Amniotic stem cell (primary cell): ENCODE measurements around the gene PTCD2.
"Not testable (repeated sequence)": the region's sequence is repeated elsewhere in the genome, so short reads cannot be mapped to it uniquely, and the experiment has no call there.

Experiments used
- DNase-seq: peaks from one replicate; lab custom pipeline; 2025; lab: John Stamatoyannopoulos, UW

Gene PTCD2

DNA sequence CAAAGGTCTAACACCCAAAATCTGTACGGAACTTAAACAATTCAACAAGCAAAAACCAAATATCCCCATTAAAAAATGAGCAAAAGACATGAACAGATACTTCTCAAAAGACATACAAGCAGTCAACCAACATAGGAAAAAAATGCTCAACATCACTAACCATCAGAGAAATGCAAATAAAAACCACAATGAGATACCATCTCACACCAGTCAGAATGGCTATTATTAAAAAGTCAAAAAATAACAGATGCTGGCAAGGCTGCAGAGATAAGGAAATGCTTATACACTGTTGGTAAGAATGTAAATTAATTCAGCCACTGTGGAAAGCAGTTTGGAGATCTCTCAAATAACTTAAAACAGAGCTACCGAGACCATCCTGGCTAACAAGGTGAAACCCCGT, 22.0 kb upstream of the PTCD2 start:
- not testable (repeated sequence) for DNase-seq

DNA sequence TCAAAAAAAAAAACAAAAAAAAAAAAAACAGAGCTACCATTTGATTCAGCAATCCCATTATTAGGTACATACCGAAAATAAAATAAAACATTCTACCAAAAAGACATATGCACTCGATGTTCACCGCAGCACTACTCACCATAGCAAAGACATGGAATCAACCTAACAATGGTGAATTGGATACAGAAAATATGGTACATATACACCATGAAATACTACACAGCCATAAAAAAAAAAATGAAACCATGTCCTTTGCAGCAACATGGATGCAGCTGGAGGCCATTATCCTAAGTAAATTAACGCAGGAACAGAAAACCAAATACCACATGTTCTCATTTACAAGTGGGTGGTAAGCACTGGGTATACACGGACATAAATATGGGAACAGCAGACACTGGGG, 21.5 kb upstream of the PTCD2 start:
- DNase-seq: no peak

DNA sequence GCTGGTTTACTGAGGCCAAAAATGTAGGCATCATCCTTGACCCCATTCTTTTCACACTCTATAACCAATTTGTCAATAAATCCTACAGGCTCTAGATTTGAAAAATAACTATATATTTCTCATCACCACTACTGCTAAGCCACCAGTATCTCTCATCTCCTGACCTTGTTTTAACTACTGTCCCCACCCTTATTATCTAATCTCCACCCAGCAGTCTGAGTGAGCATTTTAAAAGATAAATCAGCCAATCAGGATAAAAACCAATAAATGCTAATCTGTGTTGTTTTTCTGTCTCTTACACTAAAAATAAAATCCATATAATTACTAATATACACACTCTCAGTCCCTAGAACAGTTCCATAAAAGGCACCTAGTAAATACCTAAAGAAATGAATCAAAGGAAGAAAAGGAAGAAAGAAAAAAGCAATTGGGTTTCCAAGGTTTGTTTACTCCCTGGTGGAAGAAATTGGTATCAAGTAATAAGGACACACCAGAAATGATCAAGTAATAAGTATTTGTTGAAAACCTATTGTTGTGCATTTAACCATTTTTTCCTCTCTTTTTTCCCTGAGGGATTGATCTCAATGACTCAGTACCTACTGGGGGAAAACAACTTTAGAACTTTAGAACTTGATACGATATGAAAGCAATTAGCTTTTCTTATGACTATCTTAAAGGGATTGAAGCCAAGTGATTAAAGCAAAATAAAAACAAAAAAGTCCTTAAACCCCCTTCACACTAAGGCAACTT, 19.4 kb upstream of the PTCD2 start:
- DNase-seq: no peak

DNA sequence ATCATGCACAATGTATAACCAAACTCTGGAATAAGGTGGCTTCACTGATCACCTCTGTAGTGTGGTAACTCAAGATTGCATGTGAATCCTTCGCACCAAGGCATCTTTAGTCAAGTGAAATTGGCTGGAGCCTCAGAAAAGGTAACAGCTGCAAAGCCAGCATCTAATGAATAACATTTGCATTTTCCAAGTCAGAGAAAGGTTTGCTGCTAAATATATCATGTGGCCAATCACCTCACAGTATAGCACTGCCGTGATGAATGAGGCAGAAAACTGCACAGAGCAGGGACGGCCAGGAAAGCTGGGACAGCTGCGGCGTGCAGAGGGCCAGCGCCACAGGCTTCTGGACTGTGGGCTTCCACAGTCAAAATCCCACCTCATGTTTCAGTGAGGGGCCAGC, 18.6 kb upstream of the PTCD2 start:
- no peak for DNase-seq

DNA sequence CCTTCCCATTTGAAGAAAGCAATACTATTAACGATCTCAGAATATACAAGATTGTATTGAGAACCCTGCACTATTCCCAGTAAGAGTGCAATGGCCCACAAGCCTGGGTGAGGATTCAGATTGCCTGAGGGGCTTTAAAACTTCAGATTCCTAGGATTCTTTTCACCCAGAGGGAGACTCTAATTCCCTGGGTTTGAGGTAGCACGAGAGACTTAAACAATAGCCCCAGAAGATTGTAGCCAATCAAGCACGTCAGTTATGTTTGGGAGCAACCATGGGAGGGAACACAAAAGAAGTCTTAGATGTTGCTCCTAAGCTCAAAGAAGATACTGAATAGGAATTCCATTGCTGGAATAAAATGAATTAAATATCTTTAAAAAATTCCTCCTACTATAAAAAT, 18.0 kb upstream of the PTCD2 start:
- no peak for DNase-seq

DNA sequence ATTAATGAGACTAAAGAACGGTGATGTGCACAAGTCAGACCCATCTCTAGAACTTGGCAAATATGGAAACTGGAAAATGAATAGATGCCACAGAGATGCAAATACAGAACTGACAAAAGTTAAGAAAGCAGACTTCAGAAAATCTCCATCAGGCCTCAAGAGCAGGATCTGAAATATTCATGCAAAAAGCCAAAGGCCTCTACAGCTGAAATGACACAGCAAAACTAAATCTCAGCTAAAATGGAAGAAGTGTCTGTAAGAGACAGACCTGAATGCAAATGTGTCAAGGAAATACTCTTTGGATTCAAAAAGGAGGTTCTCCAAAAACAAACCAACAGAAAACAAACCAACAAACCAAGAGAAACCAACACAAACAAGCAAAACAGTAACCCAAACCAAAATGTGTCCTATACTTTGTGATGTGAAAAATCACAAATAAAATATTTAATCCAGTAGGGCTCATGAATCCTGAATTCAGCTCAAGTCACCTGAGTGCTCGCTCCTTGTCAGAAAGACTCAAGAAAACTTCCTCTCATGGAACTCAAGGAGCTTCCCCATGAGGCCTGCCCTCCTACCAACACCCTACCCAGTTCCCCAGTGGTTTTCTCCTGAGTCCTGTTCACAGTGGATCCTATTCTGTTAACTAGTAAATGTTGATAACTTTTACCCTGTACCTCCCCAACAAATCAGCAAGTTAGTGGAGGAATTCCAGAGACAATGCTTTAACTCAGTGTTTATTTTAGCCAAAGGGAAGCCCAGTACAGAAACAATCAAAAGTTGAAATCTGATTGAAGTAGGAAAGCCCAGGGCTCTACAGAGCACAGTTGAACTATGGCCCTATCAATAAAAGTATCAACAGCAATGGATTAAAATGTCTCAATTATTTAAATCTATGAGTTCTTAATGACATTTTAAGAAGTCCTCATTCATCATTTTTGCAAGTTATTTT, 14.7 kb upstream of the PTCD2 start:
- no peak for DNase-seq

DNA sequence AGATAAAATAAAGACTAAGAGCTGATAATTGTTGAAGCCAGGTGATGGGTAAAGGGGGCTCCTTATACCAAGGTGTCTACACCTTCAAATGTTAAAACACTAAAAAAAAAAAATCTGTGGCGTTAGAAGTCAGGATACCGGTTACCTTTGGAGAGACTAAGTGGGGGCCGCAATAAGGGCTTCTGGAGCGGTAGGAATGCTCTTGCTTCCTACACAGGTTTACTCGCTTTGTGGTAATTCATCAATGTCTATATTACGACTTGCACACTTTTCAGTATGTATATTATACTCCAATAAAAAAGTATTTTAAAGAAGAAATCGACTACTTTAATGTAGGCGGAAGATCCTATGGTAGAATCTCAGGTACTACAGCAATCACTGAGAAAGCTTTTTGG, 12.6 kb upstream of the PTCD2 start:
- no peak for DNase-seq

DNA sequence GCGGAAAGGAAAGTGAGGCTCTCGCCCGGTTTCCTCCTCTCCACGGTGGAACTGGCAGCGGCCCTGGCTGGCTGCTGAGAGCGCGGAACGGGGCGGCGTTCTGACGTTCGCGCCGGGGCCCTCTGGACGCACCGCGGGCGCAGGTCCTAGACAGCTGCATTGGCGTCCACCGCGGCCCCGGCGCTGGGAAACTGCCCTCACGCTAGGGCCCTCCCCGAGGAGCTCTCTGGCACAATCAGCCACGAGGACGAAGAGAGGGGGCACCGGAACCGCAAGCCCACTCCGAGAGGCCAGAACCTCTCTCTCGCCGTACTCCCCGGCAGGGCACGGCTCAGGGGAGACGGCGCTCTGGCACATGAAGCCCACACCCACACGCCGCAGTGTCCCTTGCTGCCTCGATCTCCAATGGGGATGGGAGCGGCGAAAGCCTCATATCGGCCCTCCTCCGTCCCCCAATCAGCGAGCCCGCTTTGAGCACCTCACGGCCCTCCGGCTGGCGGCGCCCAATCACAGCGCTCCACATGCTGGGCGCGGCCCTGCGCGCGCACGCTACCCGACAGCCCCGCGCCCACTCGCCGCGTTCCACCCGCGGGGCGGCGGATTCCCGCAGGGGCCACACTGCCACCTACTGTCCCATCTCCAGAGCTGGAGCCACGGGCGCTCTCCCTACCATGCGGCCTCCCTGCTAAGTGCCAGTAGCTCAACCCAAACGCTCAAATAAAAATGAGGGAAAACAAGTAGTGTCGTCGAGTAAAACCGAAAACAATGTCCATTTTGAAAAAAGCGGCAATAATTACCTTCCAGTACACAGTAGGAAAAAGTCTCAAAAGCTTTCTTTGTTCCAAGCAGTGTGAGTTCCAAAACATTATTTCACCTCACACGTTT, 12.0 kb upstream of the PTCD2 start:
- peak; percentile 100 for DNase-seq

DNA sequence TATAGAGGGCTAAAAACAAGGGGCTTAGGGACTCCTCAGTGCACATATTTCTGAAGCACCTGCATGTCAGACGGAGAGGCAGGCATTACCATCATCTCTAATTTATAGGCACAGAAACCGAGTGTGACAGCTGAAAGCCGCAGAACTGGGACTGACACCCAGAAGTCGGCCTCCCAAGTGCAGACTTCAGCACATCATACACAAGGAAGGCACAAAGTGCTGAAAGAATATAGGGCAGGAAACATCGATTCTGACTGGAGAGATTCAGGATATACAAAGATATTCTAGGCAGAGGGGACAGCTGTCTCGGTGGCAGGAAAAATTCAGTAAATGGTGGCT, 11.4 kb upstream of the PTCD2 start:
- no peak for DNase-seq

DNA sequence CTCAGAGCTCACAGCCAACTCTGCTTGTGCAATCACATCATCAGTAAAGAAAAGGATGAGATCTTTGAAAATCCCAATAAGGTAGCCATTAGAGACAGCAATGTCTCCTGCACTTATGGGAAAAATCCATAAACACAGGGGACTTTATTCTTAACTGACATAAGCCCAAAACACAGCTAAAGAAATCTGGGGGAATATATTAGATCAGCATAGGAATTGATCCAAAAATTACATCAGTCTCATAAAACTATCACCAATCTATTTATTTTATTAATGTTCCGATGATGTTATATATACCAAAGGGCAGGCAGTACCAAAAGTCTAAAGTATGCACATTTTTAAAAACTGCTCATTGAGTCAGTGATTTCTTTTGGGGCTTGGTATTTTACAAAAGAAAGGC, 7.0 kb upstream of the PTCD2 start:
- no peak for DNase-seq

DNA sequence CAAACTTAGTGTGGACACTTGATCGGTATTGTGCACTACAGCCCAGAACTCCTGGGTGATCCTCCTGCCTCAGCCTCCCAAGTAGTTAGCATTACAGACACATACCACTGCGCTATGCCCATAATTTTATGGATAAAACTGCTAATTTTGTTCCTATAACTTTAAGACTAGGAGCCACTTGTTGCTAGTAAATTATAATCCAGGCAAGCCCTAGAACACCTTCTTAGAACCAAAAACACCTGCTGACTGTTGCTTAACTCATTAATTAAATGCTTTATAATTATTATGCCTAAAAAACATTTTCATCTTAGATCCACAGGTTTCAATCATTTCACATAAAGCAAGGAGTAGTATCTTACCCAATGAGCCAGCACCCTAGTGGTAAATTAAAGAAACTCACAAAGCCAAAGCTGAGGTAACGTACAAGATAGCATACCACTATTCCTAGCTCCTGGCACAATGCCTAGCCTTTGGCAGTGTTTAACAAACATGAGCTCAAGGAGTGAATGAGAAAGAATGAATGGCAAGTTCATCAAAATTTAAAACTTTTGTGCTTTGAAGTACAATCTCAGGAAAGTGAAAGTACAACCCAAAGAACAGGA, 5.5 kb upstream of the PTCD2 start:
- DNase-seq: no peak

DNA sequence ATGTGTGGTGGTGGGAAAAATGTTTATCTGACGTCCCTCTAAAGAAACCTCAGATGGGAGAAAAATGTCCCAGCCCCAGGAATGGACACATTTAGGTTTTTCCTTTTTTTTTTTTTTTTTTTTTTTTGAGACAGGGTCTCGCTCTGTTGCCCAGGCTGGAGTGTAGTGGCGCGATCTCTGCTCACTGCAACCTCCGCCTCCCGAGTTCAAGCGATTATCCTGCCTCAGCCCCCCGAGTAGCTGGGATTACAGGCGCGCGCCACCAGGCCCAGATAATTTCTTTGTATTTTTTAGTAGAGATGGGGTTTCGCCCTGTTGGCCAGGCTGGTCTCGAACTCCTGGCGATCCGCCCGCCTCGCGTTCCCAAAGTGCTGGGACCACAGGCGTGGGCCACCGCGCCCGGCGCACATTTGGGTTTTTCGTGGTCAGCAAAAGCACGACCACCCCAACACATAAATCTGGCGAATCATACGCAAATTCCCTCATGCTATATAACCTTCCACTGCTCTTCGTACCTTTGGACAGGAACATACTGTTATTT, 668 bp upstream of the PTCD2 start:
- not testable (repeated sequence) for DNase-seq

DNA sequence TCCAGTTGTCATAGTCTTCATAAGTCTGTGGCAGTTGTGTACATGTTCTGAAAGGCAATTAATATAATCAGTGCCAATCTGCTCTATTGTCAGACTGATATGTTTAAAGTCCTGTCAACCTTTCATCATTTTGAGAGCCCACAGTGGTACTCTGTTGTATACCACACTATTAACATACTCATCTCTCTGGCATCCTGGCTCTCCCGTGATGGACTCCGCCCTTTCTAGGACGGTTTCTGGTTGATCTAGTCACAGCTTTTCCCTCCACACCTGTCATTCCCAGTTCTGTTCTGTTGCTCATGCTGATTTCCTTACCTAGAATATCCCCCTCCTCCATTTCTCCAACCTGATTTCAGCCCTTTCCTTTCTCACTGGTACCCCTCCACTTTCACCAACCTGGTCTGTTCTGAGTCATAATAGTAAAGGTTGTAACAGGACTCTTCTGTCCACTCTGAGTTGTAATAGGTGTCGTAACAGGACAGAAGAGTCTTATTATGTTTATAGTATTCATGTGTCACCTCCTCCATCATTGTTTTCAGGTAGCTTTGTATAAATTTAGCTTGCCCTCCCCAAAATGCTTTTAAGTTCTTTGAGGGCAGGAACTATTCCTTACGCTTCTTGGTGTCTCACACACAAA, 4.1 kb downstream of the PTCD2 start:
- no peak for DNase-seq

DNA sequence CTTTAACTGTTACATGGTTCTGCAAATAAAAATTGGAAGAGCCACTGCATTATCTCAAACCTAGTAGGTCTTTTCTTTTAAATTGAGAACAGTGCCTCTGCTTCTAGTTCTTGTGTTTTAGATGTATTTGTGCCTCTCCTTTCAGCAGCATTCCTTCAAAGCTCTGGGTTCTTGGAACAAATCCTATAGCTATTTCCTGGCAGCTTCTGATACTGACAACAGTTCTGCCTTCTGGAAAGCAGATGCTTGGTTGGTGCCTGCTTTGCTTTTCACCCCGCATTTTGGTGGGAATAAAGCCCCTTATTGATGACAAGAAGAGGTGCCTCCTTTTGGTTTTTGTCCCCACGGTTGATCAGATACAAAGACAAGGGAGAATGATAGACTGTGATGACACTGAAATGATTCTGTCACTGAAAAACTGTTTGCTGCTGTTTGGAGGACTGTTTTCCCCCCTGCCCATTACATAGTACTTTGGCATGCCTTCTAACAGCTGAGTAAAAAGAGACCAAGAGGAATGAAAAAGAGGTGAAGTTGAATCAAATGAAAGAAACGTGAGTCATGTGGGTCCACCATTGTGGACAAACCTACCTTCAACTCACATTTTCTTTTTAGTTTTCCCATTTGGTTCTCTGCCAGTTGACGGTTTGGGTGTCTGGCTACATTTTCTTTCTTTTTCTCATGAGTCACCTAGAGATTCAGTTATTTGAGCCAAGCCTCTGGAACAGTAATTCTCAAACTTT, 5.6 kb downstream of the PTCD2 start:
- DNase-seq: no peak

DNA sequence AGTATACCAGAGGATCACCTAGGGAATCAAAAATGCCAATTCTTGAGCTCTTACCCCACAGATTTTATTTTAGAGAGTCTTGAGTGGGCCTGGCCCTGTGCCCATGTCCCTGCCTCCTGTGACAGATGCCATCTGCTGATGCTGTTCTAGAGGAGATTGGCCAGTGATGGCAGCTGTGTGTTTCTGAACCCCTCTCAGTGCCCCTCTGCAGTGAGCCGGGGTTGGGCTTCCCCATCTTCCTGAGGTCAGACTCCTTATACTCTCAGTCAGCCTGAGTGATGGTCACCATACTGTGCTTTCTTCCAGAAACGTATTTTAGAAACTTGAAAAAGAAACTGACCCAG, 6.1 kb downstream of the PTCD2 start:
- DNase-seq: no peak

DNA sequence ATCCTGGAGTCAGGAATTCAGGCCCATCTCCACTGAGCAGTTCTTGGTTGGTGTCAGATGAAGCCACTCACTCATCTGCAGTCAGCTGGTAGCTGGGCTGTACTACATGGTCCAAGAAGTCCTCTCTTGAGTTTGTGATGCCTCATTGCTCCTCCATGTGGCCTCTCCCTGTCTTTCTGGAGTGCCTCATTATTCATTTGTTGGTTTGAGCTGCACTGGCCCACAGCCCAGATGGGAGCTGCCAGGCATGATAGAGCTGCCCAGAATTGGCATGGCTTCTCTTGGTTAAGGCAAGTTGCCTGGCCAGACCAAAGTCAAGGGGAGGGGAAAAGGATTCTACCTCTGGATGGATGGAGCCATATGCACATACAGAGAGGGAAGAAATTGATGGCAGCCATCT, 8.0 kb downstream of the PTCD2 start:
- no peak for DNase-seq

DNA sequence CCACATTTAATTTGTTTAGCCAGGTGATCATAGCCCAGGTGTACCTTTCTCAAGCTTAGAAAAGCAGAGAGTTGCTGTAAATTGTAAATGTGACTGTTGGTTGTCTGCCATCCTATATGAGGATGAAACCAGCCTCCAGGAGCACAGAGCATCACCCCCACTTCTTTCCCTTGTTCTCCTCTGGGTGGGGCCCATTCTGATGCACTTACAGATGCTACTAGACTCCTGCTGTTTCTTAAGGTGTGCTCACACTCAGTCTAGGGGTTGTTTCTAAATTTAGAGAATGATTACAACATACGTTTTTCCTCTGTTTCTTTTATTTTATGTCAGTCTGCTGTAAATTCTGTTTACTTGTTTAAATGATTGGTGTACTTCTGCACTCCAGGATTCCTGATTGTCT, 10.5 kb downstream of the PTCD2 start:
- no peak for DNase-seq

DNA sequence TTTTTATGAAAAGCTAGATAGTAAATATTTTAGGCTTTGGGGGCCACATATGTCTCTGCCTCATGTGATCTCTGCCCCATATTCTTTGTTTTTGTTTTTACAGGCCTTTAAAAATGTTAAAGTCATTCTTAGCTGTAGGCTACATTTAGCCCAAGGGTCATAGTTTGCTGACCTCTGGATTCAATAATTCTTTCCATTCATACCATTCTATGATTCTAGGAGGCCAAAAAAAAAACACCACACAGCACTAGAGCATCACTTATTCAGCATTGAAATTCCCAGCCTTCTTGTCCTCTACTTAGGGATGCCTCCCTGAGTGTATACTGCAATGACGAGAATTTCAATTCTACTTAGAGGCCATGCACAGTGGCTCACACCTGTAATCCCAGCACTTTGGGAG, 17.0 kb downstream of the PTCD2 start:
- no peak for DNase-seq

DNA sequence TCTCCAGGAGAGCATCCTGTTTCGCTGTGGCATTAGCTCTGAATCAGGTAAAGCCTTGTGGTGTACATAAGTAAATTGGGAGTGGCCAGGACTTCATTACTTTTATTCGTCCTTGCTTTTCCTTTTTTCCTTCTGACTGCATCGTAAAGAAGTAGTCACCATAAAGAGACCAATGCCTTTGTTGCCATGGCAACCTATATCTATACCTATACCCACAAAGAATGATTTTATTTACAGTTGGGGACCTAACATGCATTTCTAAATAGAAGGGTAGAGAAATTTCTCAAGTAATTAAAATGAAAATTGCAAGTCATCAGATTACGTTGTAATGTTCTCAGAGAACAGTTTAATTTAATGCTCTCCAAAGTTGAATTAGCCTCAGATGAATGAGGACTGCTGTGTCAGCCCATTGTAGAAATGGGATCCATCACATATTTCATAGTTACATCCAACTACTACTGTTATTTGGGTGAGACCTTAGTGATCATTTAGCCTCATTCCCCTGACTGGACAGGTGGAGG, 18.6 kb downstream of the PTCD2 start:
- DNase-seq: no peak

DNA sequence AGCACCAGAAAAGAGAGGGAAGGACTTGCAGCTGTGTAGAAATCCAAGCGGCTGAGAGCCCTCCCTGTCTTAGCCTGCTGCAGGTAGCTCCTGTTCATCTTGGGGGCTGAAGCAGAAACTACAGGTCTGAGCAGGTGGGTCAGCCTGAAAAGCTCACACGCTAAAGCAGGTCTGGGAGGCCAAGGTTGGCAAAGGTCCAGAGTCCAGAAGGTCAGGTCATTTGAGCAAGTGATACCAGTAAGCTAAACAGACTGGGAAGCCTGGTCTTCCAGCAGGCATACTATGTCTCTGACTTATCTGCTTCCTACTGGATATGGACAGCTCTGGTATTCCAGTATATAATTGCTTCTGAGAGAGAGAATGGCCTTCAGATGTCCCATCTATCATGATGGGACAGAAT, 26.2 kb downstream of the PTCD2 start:
- no peak for DNase-seq
